ENCODE measurements around the gene TNFRSF12A. TPM values are rescaled to one million over a fixed set of nuclear protein-coding genes. Genes with fewer than 3 reads are reported as not detected.

TNFRSF12A gene
- total and polyA plus RNA-seq, 9 of the 15 experiments (the other 6 are each of a cell fraction or from before 2014, with no cell fraction given), result 0.41 to 61.8 (median 26.5) TPM

DNA sequence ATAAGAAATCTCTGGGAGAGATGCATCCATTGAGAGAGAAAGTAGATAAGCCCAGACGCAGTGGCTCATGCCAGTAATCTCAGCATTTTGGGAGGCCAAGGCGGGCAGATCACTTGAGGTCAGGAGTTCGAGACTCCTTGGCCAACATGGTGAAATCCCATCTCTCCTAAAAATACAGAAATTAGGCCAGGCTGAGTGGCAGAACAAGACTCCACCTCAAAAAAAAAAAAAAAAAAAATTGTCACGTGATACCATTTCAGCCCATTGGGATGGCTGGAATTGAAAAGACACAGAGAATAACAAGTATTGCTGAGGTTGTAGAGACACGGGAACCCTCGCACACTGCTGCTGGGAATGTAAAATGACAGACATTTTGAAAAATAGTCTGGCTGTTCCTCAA is 42.4 kb downstream of the TNFRSF12A start (continued):
- TF ChIP-seq, protein P1, sequence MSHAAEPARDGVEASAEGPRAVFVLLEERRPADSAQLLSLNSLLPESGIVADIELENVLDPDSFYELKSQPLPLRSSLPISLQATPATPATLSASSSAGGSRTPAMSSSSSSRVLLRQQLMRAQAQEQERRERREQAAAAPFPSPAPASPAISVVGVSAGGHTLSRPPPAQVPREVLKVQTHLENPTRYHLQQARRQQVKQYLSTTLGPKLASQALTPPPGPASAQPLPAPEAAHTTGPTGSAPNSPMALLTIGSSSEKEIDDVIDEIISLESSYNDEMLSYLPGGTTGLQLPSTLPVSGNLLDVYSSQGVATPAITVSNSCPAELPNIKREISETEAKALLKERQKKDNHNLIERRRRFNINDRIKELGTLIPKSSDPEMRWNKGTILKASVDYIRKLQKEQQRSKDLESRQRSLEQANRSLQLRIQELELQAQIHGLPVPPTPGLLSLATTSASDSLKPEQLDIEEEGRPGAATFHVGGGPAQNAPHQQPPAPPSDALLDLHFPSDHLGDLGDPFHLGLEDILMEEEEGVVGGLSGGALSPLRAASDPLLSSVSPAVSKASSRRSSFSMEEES (CRISPR knock-in tag; IDR thresholded peaks at IDR 0.05), result peak; percentile 80
- no peak for TF ChIP-seq FOXK2 (conservative IDR thresholded peaks at IDR 0.05 in 1 of 2, IDR thresholded peaks at IDR 0.05 in 1 of 2; ENCODE audit: low read depth in 2 of 2)
- TF ChIP-seq, protein P2, sequence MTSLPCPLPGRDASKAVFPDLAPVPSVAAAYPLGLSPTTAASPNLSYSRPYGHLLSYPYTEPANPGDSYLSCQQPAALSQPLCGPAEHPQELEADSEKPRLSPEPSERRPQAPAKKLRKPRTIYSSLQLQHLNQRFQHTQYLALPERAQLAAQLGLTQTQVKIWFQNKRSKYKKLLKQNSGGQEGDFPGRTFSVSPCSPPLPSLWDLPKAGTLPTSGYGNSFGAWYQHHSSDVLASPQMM (CRISPR knock-in tag; IDR thresholded peaks at IDR 0.05), result no peak
- TF ChIP-seq, protein P3, sequence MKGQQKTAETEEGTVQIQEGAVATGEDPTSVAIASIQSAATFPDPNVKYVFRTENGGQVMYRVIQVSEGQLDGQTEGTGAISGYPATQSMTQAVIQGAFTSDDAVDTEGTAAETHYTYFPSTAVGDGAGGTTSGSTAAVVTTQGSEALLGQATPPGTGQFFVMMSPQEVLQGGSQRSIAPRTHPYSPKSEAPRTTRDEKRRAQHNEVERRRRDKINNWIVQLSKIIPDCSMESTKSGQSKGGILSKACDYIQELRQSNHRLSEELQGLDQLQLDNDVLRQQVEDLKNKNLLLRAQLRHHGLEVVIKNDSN (CRISPR knock-in tag; IDR thresholded peaks at IDR 0.05), result peak; percentile 43; the same call in 1 of the 2 replicates
- peak; percentile 67 for TF ChIP-seq CBFA2T2 (conservative IDR thresholded peaks at IDR 0.05)
- TF ChIP-seq, protein P4, sequence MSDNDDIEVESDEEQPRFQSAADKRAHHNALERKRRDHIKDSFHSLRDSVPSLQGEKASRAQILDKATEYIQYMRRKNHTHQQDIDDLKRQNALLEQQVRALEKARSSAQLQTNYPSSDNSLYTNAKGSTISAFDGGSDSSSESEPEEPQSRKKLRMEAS (CRISPR knock-in tag; IDR thresholded peaks at IDR 0.05), result no peak
- TF ChIP-seq HNRNPH1 (optimal IDR thresholded peaks at IDR 0.05; ENCODE audit: low read depth, low read length), result no peak
- peak; percentile 93 for TF ChIP-seq TOE1 (IDR thresholded peaks at IDR 0.05; ENCODE audit: borderline replicate concordance)
- TF ChIP-seq TOE1 (CRISPR knock-in tag; IDR thresholded peaks at IDR 0.05; ENCODE audit: borderline replicate concordance, low read depth), result no peak
- TF ChIP-seq, protein P5, sequence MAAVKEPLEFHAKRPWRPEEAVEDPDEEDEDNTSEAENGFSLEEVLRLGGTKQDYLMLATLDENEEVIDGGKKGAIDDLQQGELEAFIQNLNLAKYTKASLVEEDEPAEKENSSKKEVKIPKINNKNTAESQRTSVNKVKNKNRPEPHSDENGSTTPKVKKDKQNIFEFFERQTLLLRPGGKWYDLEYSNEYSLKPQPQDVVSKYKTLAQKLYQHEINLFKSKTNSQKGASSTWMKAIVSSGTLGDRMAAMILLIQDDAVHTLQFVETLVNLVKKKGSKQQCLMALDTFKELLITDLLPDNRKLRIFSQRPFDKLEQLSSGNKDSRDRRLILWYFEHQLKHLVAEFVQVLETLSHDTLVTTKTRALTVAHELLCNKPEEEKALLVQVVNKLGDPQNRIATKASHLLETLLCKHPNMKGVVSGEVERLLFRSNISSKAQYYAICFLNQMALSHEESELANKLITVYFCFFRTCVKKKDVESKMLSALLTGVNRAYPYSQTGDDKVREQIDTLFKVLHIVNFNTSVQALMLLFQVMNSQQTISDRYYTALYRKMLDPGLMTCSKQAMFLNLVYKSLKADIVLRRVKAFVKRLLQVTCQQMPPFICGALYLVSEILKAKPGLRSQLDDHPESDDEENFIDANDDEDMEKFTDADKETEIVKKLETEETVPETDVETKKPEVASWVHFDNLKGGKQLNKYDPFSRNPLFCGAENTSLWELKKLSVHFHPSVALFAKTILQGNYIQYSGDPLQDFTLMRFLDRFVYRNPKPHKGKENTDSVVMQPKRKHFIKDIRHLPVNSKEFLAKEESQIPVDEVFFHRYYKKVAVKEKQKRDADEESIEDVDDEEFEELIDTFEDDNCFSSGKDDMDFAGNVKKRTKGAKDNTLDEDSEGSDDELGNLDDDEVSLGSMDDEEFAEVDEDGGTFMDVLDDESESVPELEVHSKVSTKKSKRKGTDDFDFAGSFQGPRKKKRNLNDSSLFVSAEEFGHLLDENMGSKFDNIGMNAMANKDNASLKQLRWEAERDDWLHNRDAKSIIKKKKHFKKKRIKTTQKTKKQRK (IDR thresholded peaks at IDR 0.05; ENCODE audit: borderline replicate concordance, low read depth, low read length), result no peak
- no peak for TF ChIP-seq ZNF77 (CRISPR knock-in tag; IDR thresholded peaks at IDR 0.05)
- TF ChIP-seq, protein P6, sequence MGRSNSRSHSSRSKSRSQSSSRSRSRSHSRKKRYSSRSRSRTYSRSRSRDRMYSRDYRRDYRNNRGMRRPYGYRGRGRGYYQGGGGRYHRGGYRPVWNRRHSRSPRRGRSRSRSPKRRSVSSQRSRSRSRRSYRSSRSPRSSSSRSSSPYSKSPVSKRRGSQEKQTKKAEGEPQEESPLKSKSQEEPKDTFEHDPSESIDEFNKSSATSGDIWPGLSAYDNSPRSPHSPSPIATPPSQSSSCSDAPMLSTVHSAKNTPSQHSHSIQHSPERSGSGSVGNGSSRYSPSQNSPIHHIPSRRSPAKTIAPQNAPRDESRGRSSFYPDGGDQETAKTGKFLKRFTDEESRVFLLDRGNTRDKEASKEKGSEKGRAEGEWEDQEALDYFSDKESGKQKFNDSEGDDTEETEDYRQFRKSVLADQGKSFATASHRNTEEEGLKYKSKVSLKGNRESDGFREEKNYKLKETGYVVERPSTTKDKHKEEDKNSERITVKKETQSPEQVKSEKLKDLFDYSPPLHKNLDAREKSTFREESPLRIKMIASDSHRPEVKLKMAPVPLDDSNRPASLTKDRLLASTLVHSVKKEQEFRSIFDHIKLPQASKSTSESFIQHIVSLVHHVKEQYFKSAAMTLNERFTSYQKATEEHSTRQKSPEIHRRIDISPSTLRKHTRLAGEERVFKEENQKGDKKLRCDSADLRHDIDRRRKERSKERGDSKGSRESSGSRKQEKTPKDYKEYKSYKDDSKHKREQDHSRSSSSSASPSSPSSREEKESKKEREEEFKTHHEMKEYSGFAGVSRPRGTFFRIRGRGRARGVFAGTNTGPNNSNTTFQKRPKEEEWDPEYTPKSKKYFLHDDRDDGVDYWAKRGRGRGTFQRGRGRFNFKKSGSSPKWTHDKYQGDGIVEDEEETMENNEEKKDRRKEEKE (IDR thresholded peaks at IDR 0.05; ENCODE audit: borderline replicate concordance in 1 of 2, control insufficient read depth in 1 of 2, low read depth in 2 of 2, low read length in 1 of 2), result no peak
- TF ChIP-seq POLR2AphosphoS2 (IDR thresholded peaks at IDR 0.05; ENCODE audit: low read length), result no peak
- peak; percentile 93 for TF ChIP-seq RAD51 (IDR thresholded peaks at IDR 0.05; ENCODE audit: borderline replicate concordance, low read depth)
- TF ChIP-seq, protein P7, sequence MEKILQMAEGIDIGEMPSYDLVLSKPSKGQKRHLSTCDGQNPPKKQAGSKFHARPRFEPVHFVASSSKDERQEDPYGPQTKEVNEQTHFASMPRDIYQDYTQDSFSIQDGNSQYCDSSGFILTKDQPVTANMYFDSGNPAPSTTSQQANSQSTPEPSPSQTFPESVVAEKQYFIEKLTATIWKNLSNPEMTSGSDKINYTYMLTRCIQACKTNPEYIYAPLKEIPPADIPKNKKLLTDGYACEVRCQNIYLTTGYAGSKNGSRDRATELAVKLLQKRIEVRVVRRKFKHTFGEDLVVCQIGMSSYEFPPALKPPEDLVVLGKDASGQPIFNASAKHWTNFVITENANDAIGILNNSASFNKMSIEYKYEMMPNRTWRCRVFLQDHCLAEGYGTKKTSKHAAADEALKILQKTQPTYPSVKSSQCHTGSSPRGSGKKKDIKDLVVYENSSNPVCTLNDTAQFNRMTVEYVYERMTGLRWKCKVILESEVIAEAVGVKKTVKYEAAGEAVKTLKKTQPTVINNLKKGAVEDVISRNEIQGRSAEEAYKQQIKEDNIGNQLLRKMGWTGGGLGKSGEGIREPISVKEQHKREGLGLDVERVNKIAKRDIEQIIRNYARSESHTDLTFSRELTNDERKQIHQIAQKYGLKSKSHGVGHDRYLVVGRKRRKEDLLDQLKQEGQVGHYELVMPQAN (IDR thresholded peaks at IDR 0.05; ENCODE audit: borderline replicate concordance), result no peak

Data from K562 (cell line).